GM12875 (cell line): Measurements from ENCODE around the gene KDM4E.
"Not testable (repeated sequence)": the region's sequence is repeated elsewhere in the genome, so short reads cannot be mapped to it uniquely, and the experiment has no call there.

Experiments
- H3K4me3 ChIP-seq: one replicate; pipeline ENCODE4 v1.5.1; 2011; ENCODE audit warnings: low read depth, low read length, control low read depth
- TF ChIP-seq, protein P1 (sequence below): IDR thresholded peaks from 2 replicates; pipeline ENCODE4 v1.5.1; 2011; ENCODE audit warnings: low read depth, mild to moderate bottlenecking, control low read depth, inconsistent platforms, low read length, moderate library complexity, borderline replicate concordance; ENCODE audit not compliant: insufficient read depth

The KDM4E gene

DNA sequence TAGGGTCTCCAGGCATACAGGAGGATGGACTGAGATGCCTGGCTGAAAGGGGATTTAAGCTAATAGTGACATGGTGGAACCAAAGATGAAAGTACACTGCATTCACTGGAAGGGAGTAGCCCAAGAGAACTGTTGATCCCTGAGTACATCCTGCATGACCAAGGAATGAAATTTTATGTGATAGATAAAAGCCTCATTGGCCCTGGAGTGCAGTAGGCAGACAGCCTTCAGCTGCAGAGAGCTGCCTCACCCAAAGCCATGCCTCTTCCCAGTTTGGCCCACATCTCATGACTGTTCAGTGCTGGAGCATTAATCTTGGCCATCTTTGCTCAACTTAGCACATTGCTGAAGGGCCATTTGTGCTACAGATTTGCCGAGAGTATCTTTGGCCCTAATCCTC is 8.0 kb downstream of the KDM4E start:
- no peak overlapping the region for H3K4me3 ChIP-seq
- TF ChIP-seq, protein P1, sequence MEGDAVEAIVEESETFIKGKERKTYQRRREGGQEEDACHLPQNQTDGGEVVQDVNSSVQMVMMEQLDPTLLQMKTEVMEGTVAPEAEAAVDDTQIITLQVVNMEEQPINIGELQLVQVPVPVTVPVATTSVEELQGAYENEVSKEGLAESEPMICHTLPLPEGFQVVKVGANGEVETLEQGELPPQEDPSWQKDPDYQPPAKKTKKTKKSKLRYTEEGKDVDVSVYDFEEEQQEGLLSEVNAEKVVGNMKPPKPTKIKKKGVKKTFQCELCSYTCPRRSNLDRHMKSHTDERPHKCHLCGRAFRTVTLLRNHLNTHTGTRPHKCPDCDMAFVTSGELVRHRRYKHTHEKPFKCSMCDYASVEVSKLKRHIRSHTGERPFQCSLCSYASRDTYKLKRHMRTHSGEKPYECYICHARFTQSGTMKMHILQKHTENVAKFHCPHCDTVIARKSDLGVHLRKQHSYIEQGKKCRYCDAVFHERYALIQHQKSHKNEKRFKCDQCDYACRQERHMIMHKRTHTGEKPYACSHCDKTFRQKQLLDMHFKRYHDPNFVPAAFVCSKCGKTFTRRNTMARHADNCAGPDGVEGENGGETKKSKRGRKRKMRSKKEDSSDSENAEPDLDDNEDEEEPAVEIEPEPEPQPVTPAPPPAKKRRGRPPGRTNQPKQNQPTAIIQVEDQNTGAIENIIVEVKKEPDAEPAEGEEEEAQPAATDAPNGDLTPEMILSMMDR, result no peak

DNA sequence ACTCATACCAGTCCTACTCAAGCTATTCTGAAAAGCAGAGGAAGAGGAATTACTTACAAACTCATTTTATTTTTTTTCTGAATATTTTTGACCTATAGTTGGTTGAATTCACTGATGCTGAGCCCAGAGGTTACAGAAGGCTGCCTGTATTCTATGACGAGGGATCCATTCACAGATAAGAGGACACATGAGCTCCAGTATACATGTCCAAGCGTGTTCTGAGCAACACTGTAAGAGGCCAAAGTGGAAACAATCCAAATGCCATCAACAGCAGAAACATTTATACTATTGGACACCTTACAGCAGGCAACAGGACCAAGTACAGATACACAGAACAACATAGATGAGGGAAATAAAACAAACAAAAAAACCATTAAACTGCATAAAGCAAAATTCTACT is 10.3 kb downstream of the KDM4E start:
- TF ChIP-seq, protein P1, result no peak
- H3K4me3 ChIP-seq, result no peak overlapping the region

DNA sequence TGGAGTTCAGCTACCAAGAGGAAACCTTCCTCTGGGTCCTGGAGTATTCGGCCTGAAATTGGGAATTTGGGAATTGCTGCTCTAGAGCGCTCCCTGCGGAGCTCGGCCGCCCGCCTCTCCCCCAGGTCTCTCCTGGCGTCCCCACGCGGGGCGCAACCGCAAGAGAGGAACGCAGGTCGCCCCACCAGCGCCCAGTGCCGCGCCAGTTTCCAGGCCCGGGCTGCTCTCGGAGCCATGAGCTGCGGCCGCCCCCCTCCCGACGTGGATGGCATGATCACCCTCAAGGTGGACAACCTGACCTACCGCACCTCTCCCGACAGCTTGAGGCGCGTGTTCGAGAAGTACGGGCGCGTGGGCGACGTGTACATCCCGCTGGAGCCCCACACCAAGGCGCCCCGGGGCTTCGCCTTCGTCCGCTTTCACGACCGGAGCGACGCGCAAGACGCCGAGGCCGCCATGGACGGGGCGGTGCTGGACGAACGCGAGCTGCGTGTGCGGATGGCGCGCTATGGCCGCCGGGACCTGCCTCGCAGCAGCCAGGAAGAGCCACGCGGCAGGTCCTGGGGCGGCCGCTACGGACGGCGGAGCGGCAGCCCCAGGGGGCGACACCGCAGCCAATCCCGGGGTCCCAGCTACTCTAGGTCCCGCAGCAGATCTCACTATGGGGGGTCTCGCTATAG is 12.4 kb downstream of the KDM4E start:
- not testable (repeated sequence) for H3K4me3 ChIP-seq

DNA sequence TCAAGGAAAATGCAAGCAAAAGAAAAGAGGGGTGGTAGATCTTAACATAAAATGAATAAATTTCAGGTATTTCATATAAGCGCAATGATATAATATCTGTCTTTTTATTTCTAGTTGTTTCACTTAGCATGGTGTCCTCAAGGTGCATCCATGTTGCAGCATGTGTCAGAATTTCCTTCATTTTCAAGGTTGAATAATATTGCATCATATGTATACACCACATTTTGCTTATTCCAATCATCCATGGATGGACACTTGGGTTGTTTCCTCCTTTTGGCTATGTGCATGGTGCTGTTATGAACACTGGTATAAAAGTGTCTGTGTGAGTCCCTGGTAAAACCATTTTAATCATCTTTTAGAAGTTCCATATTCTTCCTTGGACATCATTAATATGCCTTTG is 17.2 kb downstream of the KDM4E start:
- TF ChIP-seq, protein P1, result no peak
- no peak overlapping the region for H3K4me3 ChIP-seq

DNA sequence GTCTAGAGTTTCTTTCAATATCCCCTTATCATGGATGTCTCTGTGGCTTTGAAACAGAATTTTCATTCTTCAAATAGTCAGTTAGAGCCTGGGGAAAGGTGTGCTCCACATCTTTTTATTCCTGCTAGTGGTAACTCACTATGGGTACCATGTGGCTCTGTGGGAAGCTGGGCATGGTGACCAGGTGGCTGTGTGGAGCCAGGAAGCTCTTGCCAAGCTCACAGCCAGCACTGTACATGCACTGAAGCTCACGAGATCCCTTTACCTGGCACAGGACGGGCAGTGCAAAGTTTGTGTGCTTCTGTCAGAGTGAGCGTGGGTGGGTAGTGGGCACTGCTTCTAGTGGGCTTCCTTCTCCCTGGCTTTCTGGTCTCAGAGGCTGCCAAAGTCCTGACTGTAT is 17.8 kb downstream of the KDM4E start:
- H3K4me3 ChIP-seq, result no peak overlapping the region
- TF ChIP-seq, protein P1, result no peak

DNA sequence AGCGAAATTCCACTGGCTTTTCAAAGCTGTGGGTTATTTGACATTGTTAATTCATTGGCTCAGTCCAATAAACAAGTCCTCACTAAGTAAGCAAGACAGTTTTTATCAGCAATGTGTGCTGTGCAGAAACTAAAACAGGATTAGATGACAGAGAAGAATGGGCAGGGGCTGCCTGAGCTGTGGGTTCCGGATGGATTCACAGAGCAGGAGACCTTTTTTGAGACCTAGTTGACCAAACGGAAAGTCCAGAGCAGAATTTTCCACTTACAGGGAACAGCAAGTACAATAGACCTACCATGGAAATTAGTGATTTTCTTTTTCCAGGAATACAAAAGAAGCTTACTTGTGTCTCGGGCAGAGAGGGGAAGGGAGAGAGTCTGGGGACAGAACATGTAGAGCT is 19.0 kb downstream of the KDM4E start:
- TF ChIP-seq, protein P1, result no peak
- H3K4me3 ChIP-seq, result no peak overlapping the region

DNA sequence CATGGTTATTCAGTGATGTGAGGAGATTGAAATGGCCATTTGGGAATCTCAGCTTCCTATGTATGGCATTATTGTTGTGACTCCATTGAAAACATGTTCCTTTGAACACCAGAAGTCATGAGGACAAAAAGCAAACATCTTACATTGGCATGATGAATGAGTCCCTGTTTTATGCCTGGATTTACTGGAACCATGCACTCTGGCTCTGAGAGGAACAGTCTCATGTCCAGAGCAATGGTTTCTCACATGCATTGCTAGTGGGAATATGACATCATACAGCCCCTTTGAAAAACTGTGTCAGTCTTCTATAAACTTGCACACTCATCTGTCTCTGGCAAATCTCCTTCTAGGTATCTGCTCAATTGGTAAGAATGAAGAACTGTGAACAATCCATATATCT is 20.8 kb downstream of the KDM4E start:
- TF ChIP-seq, protein P1, result no peak
- H3K4me3 ChIP-seq, result no peak overlapping the region

DNA sequence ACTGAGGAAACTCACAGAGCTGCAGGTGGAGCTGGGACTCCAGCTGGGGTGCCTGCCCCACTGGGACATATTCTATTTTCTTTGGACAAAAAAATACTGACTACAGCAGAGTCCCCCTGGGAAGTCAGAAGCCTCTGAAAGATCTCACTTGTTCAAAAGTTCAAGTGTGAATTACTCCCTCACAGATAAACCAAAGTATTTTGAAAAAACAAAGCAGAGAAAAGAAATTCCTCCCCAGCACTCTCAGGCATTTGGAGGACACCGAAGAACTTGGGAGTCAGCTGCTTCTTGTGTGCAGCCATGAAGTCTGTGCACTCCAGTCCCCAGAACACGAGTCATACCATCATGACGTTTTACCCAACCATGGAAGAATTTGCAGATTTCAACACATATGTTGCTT is 24.1 kb downstream of the KDM4E start, which contains the start of gene KDM4F:
TSS of gene KDM4F (plus strand) at position 301 of the 400 bp plus-strand sequence.
- not testable (repeated sequence) for H3K4me3 ChIP-seq
